Natural killer cell (primary cell): ENCODE data around the gene TCL1A. TPM values are rescaled to one million over a fixed set of nuclear protein-coding genes. Genes with fewer than 3 reads are reported as not detected.
A peak's percentile ranks its signal among the peaks of the same experiment; 100 is the strongest.

Experiments
- ATAC-seq, 3 donors: fragments of 150-1000 bp in 2 of 3; fragments of 200-7000 bp in 1 of 3; cut with Tn5 transposase; 1 replicate in 1 of 3; 2 replicates in 2 of 3; pipeline ENCODE4 v1.10.0; 2021; ENCODE audit warnings: mild to moderate bottlenecking in 2 of 3, moderate library complexity in 2 of 3
- DNase-seq, 2 donors: peaks; one replicate each; pipeline versions ENCODE4 v3.0.0 to v3.0.0-alpha.2; 2013 to 2021; ENCODE audit warnings: mixed read lengths in 1 of 2
- H3K27ac ChIP-seq: one replicate; pipeline ENCODE4 v1.5.1; 2013; ENCODE audit warnings: mild to moderate bottlenecking, low read length
- H3K27me3 ChIP-seq: one replicate; pipeline ENCODE4 v1.6.1; 2013; ENCODE audit warnings: low read length; ENCODE audit not compliant: control insufficient read depth, insufficient read depth
- H3K36me3 ChIP-seq: one replicate; pipeline ENCODE4 v1.6.1; 2013; ENCODE audit warnings: low read length; ENCODE audit not compliant: control insufficient read depth, insufficient read depth
- H3K4me1 ChIP-seq: one replicate; pipeline ENCODE4 v1.6.1; 2013; ENCODE audit warnings: low read length; ENCODE audit not compliant: control insufficient read depth, insufficient read depth
- H3K4me3 ChIP-seq: one replicate; pipeline ENCODE4 v1.5.1; 2013; ENCODE audit warnings: low read length
- H3K9me3 ChIP-seq: one replicate; pipeline ENCODE4 v1.6.1; 2013; ENCODE audit warnings: low read length; ENCODE audit not compliant: control insufficient read depth, insufficient read depth
- H3K27ac Mint-ChIP-seq, 2 donors: one replicate each; pipeline ENCODE4 v1.8.0; 2022; ENCODE audit warnings: mild to moderate bottlenecking in 2 of 2, mixed read lengths in 2 of 2, moderate library complexity in 1 of 2
- H3K27me3 Mint-ChIP-seq, 2 donors: one replicate each; pipeline ENCODE4 v1.8.0; 2022; ENCODE audit warnings: low read depth in 2 of 2, mixed read lengths in 2 of 2
- H3K36me3 Mint-ChIP-seq: one replicate; pipeline ENCODE4 v1.8.0; 2022; ENCODE audit warnings: mixed read lengths
- H3K4me1 Mint-ChIP-seq, 2 donors: one replicate each; pipeline ENCODE4 v1.8.0; 2022; ENCODE audit warnings: mixed read lengths in 2 of 2
- H3K4me3 Mint-ChIP-seq: one replicate; pipeline ENCODE4 v1.8.0; 2022; ENCODE audit warnings: mild to moderate bottlenecking, moderate library complexity, mixed read lengths
- H3K9me3 Mint-ChIP-seq, 2 donors: one replicate each; pipeline ENCODE4 v1.8.0; 2022; ENCODE audit warnings: mixed read lengths in 2 of 2
- WGBS: methylation state at CpG from one replicate; pipeline ENCODE4 v1.1.7; 2013; ENCODE audit warnings: missing lambda C conversion rate; ENCODE audit not compliant: insufficient coverage; 5-methylcytosine and 5-hydroxymethylcytosine counted together
- intact Hi-C: fragments of 100-400 bp; cut with micrococcal nuclease; formaldehyde crosslinking; loops from one replicate; pipeline ENCODE4 v1.14.2; 2022
- total RNA-seq, 4 donors: library from RNA; stranded (reverse); fragments of 120-200 nt in 1 of 4; gene quantifications; one replicate each; pipeline versions ENCODE4 v1.2.3 to v1.2.4, GENCODE V29; 2013 to 2022
- TF ChIP-seq, protein P1 (sequence below): fragments of 200-600 bp; IDR thresholded peaks from one replicate; pipeline ENCODE4 v1.8.0; 2022; ENCODE audit warnings: antibody characterized with exemption

Gene TCL1A
- total RNA-seq, 3 donors from 2014 or later (not counting 1 experiment from before 2014, with no cell fraction given), result 1.6 to 1.7 TPM; not detected in 1

- no peak overlapping the region for H3K27ac ChIP-seq
- DNase-seq, result no peak
- H3K27ac Mint-ChIP-seq, result no peak overlapping the region
- no peaks in the 10 kb centered on the region for H3K9me3 ChIP-seq
- ATAC-seq, result no peak
- no peaks in the 10 kb centered on the region for H3K36me3 Mint-ChIP-seq
- no peaks in the 10 kb centered on the region for H3K4me1 ChIP-seq
- no peaks in the 10 kb centered on the region for H3K36me3 ChIP-seq
- H3K4me3 Mint-ChIP-seq, result no peak overlapping the region
- H3K4me1 Mint-ChIP-seq, result no peaks in the 10 kb centered on the region
- TF ChIP-seq, protein P1, sequence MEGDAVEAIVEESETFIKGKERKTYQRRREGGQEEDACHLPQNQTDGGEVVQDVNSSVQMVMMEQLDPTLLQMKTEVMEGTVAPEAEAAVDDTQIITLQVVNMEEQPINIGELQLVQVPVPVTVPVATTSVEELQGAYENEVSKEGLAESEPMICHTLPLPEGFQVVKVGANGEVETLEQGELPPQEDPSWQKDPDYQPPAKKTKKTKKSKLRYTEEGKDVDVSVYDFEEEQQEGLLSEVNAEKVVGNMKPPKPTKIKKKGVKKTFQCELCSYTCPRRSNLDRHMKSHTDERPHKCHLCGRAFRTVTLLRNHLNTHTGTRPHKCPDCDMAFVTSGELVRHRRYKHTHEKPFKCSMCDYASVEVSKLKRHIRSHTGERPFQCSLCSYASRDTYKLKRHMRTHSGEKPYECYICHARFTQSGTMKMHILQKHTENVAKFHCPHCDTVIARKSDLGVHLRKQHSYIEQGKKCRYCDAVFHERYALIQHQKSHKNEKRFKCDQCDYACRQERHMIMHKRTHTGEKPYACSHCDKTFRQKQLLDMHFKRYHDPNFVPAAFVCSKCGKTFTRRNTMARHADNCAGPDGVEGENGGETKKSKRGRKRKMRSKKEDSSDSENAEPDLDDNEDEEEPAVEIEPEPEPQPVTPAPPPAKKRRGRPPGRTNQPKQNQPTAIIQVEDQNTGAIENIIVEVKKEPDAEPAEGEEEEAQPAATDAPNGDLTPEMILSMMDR, result no peak
- peaks cover 2% of the 10 kb centered on the region for H3K27me3 ChIP-seq
- no peak overlapping the region for H3K4me3 ChIP-seq
- H3K9me3 Mint-ChIP-seq, result no peaks in the 10 kb centered on the region
- intact Hi-C loops, result no loop called here
- peaks cover 23 to 56% of the 10 kb centered on the region in 2 donors for H3K27me3 Mint-ChIP-seq
- no CpG with 5 or more reads among the region's 3 CpGs for WGBS
Observed at GRCh38 chr14:95703341-95703740, 10.6 kb downstream of the TCL1A start.

- no peak for ATAC-seq
- 79% methylated on average over 4 of the region's 4 CpGs for WGBS
- no peaks in the 10 kb centered on the region for H3K4me1 Mint-ChIP-seq
- H3K27me3 Mint-ChIP-seq, result peaks cover 29 to 53% of the 10 kb centered on the region in 2 donors
- no peak overlapping the region for H3K4me3 Mint-ChIP-seq
- no peak overlapping the region for H3K27ac Mint-ChIP-seq
- no peaks in the 10 kb centered on the region for H3K9me3 Mint-ChIP-seq
- no peaks in the 10 kb centered on the region for H3K36me3 Mint-ChIP-seq
- TF ChIP-seq, protein P1, result no peak
- no peak for DNase-seq
- Histone ChIP-seq H3K4me1 (no peaks in the 10 kb centered on the region), H3K27ac (no peak overlapping the region), H3K27me3 (peaks cover 2% of the 10 kb centered on the region), H3K4me3 (no peak overlapping the region), H3K36me3 (no peaks in the 10 kb centered on the region), H3K9me3 (no peaks in the 10 kb centered on the region)
- intact Hi-C loops, result no loop called here
Observed at GRCh38 chr14:95701846-95702221, 12.1 kb downstream of the TCL1A start.

- intact Hi-C loops, result no loop called here
- no peaks in the 10 kb centered on the region for H3K36me3 ChIP-seq
- H3K9me3 ChIP-seq, result no peaks in the 10 kb centered on the region
- no peaks in the 10 kb centered on the region for H3K9me3 Mint-ChIP-seq
- TF ChIP-seq, protein P1, result no peak
- no peak for DNase-seq
- peaks cover 2% of the 10 kb centered on the region for H3K27me3 ChIP-seq
- 68% methylated on average over 3 of the region's 5 CpGs for WGBS
- H3K4me3 Mint-ChIP-seq, result no peak overlapping the region
- no peaks in the 10 kb centered on the region for H3K4me1 Mint-ChIP-seq
- no peak overlapping the region for H3K27ac Mint-ChIP-seq
- H3K4me3 ChIP-seq, result no peak overlapping the region
- H3K36me3 Mint-ChIP-seq, result no peaks in the 10 kb centered on the region
- no peak overlapping the region for H3K27ac ChIP-seq
- H3K4me1 ChIP-seq, result no peaks in the 10 kb centered on the region
- ATAC-seq, result no peak
- peaks cover 27 to 61% of the 10 kb centered on the region in 2 donors for H3K27me3 Mint-ChIP-seq
Observed at GRCh38 chr14:95700221-95700976, 13.5 kb downstream of the TCL1A start.

GRCh38 chr14:95699412-95699811 is 14.5 kb downstream of the TCL1A start:
- TF ChIP-seq, protein P1, result no peak
- 49% methylated on average over 5 of the region's 5 CpGs for WGBS
- H3K4me1 ChIP-seq, result no peaks in the 10 kb centered on the region
- no peaks in the 10 kb centered on the region for H3K36me3 Mint-ChIP-seq
- H3K9me3 ChIP-seq, result no peaks in the 10 kb centered on the region
- H3K27me3 ChIP-seq, result peaks cover 2% of the 10 kb centered on the region
- H3K4me3 ChIP-seq, result no peak overlapping the region
- ATAC-seq, result no peak
- peaks cover 25 to 51% of the 10 kb centered on the region in 2 donors for H3K27me3 Mint-ChIP-seq
- no peaks in the 10 kb centered on the region for H3K36me3 ChIP-seq
- peak overlapping the region; percentile 46 for H3K27ac ChIP-seq
- no peaks in the 10 kb centered on the region for H3K4me1 Mint-ChIP-seq
- H3K9me3 Mint-ChIP-seq, result no peaks in the 10 kb centered on the region
- no peak for DNase-seq
- intact Hi-C loops, result no loop called here
- H3K27ac Mint-ChIP-seq, result no peak overlapping the region
- no peak overlapping the region for H3K4me3 Mint-ChIP-seq
